ENCODE measurements around the gene SLC31A2.

Gene SLC31A2

DNA sequence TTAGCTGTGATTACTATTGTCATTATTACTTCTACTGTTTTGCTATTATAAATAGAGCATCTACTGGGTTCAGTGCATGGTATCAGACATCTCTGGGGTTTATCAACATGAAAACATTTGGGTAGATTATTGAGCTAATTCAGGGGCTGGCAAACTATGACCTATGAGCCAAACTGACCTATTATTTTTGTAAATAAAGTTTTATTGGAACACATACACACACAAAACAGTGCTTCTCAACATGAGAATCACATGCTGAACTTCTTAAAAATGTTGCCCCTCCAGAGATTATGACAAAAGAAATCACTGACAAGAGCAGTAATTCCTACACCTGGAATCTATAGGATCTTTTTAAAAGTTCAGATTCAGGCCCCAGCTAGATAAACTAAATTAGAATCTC, 30.4 kb downstream of the SLC31A2 start:
- no peak overlapping the region for H3K27ac ChIP-seq
- no peak for DNase-seq (ENCODE audit: low read depth, low spot score)

DNA sequence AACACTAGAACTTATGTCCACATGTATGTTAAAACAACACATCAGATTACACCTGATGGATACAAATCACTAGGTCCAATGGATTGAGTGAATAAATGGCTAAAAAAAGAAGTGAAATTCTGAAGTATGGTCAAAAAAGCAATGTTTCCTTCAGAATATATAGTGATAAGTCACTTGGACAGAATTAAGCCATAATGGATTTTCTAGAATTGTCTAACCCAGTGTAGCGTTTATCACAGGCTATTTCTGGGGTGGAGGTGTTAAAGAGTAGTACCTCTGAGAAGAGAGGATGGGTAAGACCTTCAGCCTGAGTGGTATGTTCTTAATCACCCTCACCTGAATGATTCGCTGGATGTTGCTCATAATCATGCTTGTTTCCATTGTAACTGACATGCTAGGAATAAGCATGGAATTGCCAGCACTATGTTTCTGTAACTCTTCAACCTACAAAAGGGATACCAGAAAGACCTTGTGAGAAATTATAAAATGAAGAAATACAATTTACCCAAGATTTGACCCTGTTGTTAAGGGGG, 33.2 kb downstream of the SLC31A2 start:
- no peak for DNase-seq (ENCODE audit: low read depth, low spot score)
- H3K27ac ChIP-seq, result peak overlapping the region; percentile 90

DNA sequence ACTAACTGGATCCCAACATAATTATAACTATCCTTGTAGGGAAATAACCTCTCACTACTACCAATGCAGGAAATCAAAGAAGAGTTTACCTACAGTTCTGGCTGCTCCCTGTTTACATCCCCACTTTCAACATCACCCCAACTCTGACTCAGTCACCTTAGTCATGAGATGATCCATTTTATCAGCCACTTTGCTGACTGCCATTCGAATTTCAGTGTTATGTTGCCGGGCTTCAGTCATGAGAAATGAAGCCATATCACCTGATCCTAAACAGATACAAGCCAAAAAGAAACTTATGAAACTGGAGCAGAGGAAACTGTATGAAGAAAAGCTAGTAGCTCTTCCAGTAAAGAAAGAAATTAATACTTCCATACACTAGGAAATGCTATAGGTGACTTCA, 33.7 kb downstream of the SLC31A2 start:
- DNase-seq (ENCODE audit: low read depth, low spot score), result peak; percentile 76
- H3K27ac ChIP-seq, result peak overlapping the region; percentile 90

DNA sequence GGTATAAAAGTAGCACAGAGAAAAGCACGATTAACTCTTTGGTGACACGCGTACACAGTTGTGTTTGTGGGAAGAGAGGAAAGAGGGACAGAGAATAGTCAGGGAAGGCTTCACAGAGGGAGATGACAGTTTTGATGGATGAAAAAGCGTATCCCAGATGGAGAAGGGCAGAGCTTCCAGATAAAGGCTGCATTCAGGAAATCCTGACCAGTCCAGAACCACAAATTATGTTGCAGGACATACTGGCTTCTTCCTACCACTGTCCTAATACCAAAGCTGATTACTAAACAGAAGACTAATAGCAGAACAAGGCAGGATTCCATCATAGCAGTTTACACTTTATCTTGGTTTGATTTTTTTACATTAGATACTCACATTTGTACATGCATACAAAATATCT, 34.5 kb downstream of the SLC31A2 start:
- DNase-seq (ENCODE audit: low read depth, low spot score), result no peak
- peak overlapping the region; percentile 90 for H3K27ac ChIP-seq

DNA sequence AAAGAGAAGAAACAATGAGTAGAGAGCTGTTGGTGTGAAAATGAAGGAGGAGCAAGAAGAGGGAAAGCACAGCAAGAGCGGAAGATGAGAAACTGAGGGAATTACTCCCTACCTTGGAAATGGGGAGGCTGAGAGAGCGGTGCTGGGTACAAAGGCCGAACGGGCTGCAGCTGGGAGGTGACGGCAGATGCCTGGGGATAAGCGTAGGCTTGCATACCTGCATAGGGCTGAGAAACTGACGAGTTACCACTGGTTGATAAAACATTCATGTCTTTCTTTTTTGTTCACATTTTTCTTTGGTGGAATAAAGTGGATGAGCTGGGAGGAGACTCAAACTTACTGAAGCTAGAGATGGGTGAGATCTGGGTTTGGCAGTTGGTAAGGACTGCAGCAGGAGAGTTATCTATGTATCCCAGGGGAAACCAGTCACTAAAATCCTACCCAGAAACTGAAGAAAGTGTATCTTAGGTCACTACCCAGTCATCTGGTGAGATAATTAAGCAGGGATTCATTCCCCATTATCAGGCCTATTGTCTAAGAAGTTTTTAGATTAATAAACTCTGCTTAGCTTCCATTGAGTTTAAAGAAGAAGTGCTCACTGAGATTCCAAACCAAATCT, 35.4 kb downstream of the SLC31A2 start:
- peak overlapping the region; percentile 90 for H3K27ac ChIP-seq
- DNase-seq (ENCODE audit: low read depth, low spot score), result no peak

DNA sequence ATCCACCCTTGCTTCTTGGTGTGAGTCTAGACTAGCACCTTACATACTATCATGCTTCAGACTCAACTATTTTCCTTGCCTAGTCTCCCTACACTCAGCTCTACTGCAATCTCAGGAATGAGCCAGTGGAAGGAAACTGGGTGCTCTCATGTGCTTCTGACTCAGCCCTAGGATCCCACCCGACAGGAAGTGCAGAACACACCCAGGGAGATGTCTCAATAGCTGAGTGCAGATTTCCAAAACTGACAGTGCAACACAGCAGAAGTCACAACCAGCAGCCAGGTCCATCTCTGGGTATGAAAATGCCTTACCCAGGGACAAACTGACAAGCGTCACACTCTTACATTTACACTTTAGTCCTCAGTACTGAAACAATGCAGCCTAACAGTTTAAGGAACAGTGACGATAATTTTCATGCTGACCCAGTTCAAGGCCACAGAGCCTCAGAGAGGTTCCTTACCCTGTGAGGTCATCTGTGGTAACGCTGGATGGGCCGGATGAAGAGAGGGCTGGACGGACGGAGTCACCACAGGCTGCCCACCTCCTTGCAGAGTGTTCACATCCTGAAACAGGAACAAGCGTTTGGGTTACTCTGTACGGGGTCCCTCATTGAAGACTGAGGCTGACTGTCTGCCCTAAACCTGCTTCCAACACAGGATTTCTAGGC, 37.3 kb downstream of the SLC31A2 start:
- DNase-seq (ENCODE audit: low read depth, low spot score), result peak; percentile 87
- H3K27ac ChIP-seq, result peak overlapping the region; percentile 90

DNA sequence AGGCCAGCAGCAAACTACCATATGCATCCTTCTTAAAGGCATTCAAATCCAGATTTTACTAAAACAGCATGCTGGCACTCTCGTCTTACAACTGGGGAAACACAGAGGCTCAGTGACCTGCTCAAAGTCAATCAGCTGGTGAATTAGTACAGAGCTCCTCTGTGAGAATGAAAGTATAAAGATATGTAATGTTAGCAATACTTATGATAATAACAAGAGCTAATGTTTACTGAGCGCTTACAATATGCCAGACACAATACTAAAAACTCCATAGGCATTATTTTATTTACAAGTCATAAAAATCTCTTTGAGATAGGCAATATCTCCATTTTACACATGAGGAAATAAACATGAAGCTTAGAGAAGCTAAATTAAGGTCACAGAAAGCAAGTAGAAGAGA, 41.6 kb downstream of the SLC31A2 start:
- no peak overlapping the region for H3K27ac ChIP-seq
- DNase-seq (ENCODE audit: low read depth, low spot score), result no peak

DNA sequence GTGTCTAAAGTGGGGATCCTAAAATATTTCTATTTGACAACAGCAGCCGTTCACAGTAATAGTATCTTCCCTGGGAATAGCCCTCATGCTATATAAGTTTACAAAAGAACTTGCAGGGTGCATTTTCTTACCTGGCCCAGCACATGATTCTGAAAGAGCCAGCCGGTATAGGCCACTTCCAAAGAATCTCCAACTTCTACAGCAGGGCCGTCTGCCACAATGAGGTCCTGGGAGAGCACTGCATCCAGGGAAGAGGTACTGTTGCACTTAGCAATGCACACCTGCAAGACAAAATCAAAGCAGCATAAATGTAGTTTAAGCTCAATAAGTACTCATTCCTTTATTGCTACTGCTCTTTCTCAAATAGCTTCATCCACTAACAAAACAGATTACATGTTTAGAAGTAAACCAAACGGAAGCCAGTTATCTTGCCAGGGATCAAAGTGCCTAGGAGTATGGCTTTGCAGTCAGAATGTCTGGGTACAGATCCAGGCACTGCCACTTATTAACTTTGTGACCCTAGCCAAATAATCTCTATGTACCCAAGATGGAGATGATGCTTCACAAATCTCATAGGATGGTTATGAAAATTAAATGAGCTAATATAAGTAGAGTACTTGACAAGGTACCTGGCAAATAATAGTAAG, 49.0 kb downstream of the SLC31A2 start:
- DNase-seq (ENCODE audit: low read depth, low spot score), result no peak
- no peak overlapping the region for H3K27ac ChIP-seq

DNA sequence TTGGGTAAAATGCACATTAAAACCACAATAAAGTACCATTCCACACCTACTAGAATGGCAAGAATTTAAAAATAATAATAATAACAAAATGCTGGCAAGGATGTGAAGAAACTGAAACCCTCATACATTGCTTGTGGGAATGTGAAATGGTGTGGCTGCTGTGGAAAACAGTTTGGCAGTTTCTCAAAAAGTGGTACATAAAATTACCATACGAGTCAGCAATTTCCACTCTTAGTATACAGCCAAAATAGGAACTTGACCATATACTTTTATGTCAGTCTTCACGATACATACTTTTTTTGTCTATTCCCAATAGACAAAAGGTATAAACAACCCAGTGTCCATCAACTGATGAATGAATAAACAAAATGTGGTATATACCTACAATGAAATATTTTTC, 54.6 kb downstream of the SLC31A2 start:
- H3K27ac ChIP-seq, result no peak overlapping the region
- no peak for DNase-seq (ENCODE audit: low read depth, low spot score)

DNA sequence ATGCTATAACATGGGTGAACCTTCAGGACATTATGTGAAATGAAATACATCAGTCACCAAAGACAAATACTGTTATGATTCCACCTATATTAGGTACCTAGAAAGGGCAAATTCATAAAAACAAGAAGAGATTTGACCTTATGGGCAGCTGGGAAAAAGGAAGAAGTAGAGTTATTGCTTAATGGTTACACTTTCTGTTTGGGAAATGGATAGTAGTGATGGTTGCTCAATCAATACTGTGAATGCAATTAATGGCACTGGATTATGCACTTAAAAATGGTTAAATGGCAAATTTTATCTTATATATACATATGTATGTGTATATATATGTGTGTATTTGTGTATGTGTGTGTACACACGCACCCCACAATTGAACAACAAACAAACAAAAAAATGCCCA, 55.1 kb downstream of the SLC31A2 start:
- no peak for DNase-seq (ENCODE audit: low read depth, low spot score)

DNA sequence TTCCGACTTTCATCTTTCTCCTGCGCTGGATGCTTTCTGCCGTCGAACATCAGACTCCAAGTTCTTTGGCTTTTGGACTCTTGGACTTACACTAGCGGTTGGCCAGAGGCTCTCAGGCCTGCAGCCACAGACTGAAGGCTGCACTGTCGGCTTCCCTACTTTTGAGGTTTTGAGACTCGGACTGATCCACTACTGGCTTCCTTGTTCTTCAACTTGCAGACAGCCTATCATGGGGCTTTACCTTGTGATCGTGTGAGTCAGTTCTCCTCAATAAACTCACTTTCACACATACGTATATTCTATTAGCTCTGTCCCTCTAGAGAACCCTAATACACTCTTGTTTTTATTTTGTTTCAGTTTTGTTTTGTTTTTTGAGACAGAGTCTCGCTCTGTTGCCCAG, 60.0 kb downstream of the SLC31A2 start:
- no peak for DNase-seq (ENCODE audit: low read depth, low spot score)
- no peak overlapping the region for H3K27ac ChIP-seq

More for the DNA sequence above, 55.1 kb downstream of the SLC31A2 start:
- no peak overlapping the region for H3K27ac ChIP-seq

Measured in epithelial cell of prostate (primary cell).